Body of pancreas (tissue), 4 donors: ENCODE results near the gene SESTD1.

Experiments used
- POLR2A ChIP-seq, 3 donors: fragments of 450-650 bp; IDR thresholded peaks; one replicate each; pipeline ENCODE4 v1.6.1; 2016; ENCODE audit warnings: antibody characterized with exemption in 3 of 3, mild to moderate bottlenecking in 2 of 3
- TF ChIP-seq, protein P1 (sequence below), 7 experiments: fragments of 450-650 bp in 4 of 7; fragments of 200-600 bp in 3 of 7; sonication (generic) in 3 of 7; IDR thresholded peaks; one replicate each; pipeline ENCODE4 v1.5.1; 2016 to 2019; ENCODE audit warnings: antibody characterized with exemption in 7 of 7

DNA sequence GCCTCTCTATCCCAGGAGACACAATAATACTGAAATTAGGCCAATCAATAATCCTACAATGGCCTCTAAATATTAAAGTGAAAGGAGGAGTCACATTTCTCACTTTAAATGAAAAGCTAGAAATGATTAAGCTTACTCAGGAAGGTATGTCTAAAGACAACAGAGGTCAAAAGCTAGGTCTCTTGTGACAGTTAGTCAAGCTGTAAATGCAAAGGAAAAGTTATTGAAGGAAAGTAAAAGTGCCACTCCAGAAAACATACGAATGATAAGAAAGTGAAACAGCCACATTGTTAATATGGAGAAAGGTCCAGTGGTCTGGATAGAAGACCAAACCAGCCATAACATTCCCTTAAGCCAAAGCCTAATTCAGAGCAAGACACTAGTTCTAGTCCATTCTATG, 9.5 kb downstream of the SESTD1 start:
- TF ChIP-seq, protein P1, sequence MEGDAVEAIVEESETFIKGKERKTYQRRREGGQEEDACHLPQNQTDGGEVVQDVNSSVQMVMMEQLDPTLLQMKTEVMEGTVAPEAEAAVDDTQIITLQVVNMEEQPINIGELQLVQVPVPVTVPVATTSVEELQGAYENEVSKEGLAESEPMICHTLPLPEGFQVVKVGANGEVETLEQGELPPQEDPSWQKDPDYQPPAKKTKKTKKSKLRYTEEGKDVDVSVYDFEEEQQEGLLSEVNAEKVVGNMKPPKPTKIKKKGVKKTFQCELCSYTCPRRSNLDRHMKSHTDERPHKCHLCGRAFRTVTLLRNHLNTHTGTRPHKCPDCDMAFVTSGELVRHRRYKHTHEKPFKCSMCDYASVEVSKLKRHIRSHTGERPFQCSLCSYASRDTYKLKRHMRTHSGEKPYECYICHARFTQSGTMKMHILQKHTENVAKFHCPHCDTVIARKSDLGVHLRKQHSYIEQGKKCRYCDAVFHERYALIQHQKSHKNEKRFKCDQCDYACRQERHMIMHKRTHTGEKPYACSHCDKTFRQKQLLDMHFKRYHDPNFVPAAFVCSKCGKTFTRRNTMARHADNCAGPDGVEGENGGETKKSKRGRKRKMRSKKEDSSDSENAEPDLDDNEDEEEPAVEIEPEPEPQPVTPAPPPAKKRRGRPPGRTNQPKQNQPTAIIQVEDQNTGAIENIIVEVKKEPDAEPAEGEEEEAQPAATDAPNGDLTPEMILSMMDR (IDR thresholded peaks at IDR 0.05): no peak
- TF ChIP-seq POLR2A (IDR thresholded peaks at IDR 0.05): no peak
